ENCODE results near the gene NCR3LG1. TPM values are rescaled to one million over a fixed set of nuclear protein-coding genes. Genes with fewer than 3 reads are reported as not detected.

NCR3LG1 gene
- total and polyA plus RNA-seq, 9 of the 15 experiments (the other 6 are each of a cell fraction or from before 2014, with no cell fraction given): 4.1 to 39.8 (median 25.1) TPM

GRCh38 chr11:17389211-17389956 lies 37.8 kb downstream of the NCR3LG1 start (continued):
- TF ChIP-seq ZBTB26 (CRISPR knock-in tag; IDR thresholded peaks at IDR 0.05) (no peak), BHLHE40 (IDR thresholded peaks at IDR 0.05; ENCODE audit: low read length) (no peak), ETV6 (IDR thresholded peaks at IDR 0.05; ENCODE audit: borderline replicate concordance in 1 of 2, low read depth in 2 of 2, low read length in 1 of 2) (no peak), ETV6 (CRISPR knock-in tag; IDR thresholded peaks at IDR 0.05; ENCODE audit: borderline replicate concordance) (0 out of 2 replicates have a peak, but pooled peaks have one; percentile 33), FOXP1 (CRISPR knock-in tag; IDR thresholded peaks at IDR 0.05) (no peak), TFAP4 (CRISPR knock-in tag; IDR thresholded peaks at IDR 0.05; ENCODE audit: borderline replicate concordance) (peak; percentile 24; the same call in 1 of the 2 replicates), ZNF740 (CRISPR knock-in tag; IDR thresholded peaks at IDR 0.05) (0 out of 2 replicates have a peak, but pooled peaks have one; percentile 44), ZNF740 (tag; IDR thresholded peaks at IDR 0.05) (no peak), CTCFL (IDR thresholded peaks at IDR 0.05; ENCODE audit: borderline replicate concordance, insufficient read depth, low read depth, low read length, poor library complexity, severe bottlenecking) (peak; percentile 94), TSHZ1 (CRISPR knock-in tag; IDR thresholded peaks at IDR 0.05) (no peak), U2AF2 (optimal IDR thresholded peaks at IDR 0.05; ENCODE audit: low read depth, low read length) (no peak), KLF10 (CRISPR knock-in tag; IDR thresholded peaks at IDR 0.05) (no peak), ZNF639 (CRISPR knock-in tag; conservative IDR thresholded peaks at IDR 0.05 in 1 of 2, IDR thresholded peaks at IDR 0.05 in 1 of 2) (no peak)

All from K562 (cell line).